GM12865 (cell line): ENCODE data around the gene ACTRT1.

Experiments used
- DNase-seq: peaks from one replicate; pipeline ENCODE4 v3.0.0; 2010; ENCODE audit warnings: low read depth
- H3K4me3 ChIP-seq: 2 replicates; pipeline ENCODE4 v1.5.1; 2011; ENCODE audit warnings: mild to moderate bottlenecking, low read depth, low read length, control low read depth
- CTCF ChIP-seq: IDR thresholded peaks from 2 replicates; pipeline ENCODE4 v1.5.1; 2011; ENCODE audit warnings: low read length, control low read depth, low read depth, inconsistent platforms; ENCODE audit not compliant: insufficient read depth; ENCODE audit errors: missing control alignments

The ACTRT1 gene

GRCh38 chrX:128052303-128052702 is at the start of gene ACTRT1:
TSS of gene ACTRT1 (minus strand) at chrX:128052403. CDS start at chrX:128052206, 197 bp downstream.
- DNase-seq, result no peak
- no peak within 1 kb of the TSS for H3K4me3 ChIP-seq
- TF ChIP-seq CTCF, result no peak

- TF ChIP-seq CTCF, result no peak
- no peak for DNase-seq
- H3K4me3 ChIP-seq, result no peak overlapping the region
These were observed 26.3 kb upstream of the ACTRT1 start for GRCh38 chrX:128078545-128078944.

DNA sequence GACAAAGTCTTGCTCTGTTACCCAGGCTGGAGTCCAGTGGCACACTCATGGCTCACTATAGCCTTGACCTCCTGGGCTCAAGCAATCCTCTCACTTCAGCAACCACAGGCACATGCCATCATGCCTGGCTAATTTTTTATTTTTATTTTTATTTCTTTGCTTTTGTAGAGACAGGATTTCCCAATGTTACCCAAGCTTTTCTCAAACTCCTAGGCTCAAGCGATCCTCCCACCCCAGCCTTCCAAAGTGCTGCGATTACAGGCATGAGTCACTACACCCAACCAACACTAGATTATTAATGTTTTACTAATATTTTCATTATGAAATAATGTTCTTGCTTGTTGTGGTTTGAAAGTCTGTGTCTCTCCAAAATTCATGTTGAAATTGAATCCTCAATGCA is 5.2 kb upstream of the ACTRT1 start:
- no peak for TF ChIP-seq CTCF
- DNase-seq, result no peak
- no peak overlapping the region for H3K4me3 ChIP-seq

DNA sequence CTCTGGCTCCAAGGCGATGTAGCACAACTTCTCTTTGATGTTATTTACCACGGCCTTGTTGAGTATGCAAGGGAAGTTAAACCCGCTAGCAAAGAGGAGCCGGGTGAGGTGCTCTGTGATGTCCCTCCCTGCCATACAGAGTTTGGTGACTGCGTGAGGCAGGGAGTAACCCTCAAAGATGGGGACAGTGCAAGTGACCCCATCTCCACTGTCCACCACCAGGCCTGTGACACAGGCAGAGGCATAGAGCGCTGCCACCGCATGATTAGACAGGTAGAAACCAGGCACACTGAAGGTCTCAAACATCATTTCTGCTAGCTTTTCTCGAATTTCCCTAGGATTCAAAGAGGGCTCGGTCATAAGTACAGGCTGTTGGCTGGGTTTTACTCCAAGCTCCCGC is 677 bp downstream of the ACTRT1 start:
- TF ChIP-seq CTCF, result no peak
- DNase-seq, result no peak

GRCh38 chrX:128035318-128035717 is 16.9 kb downstream of the ACTRT1 start:
- H3K4me3 ChIP-seq, result no peak overlapping the region
- TF ChIP-seq CTCF, result no peak
- DNase-seq, result no peak

More for the DNA sequence above, 677 bp downstream of the ACTRT1 start:
- H3K4me3 ChIP-seq, result no peak overlapping the region

- TF ChIP-seq CTCF, result no peak
- no peak for DNase-seq
- H3K4me3 ChIP-seq, result no peak overlapping the region
These were observed 30.6 kb downstream of the ACTRT1 start for GRCh38 chrX:128021566-128021965.

- H3K4me3 ChIP-seq, result no peak overlapping the region
- TF ChIP-seq CTCF, result no peak
- DNase-seq, result no peak
These were observed 31.5 kb downstream of the ACTRT1 start for GRCh38 chrX:128020701-128021100.
